Thoracic aorta (tissue), 2 donors: Measurements from ENCODE around the gene NCKAP5. TPM values are rescaled to one million over a fixed set of nuclear protein-coding genes. Genes with fewer than 3 reads are reported as not detected.

Experiments used
- ATAC-seq: fragments of 150-250 bp; one replicate; pipeline ENCODE4 v1.8.0; 2017; ENCODE audit warnings: low read depth; ENCODE audit not compliant: insufficient number of reproducible peaks, low FRiP score
- DNase-seq: peaks from one replicate; pipeline ENCODE4 v3.0.0-alpha.2; 2020; ENCODE audit warnings: low spot score
- H3K27ac ChIP-seq, 2 donors: fragments of 200-600 bp; sonication (generic); 1 replicate in 1 of 2; 2 replicates in 1 of 2; pipeline ENCODE4 v1.5.1; 2016; ENCODE audit warnings: mild to moderate bottlenecking in 2 of 2, moderate library complexity in 2 of 2
- H3K27me3 ChIP-seq: fragments of 200-600 bp; sonication (generic); replicated peaks from 2 replicates; pipeline ENCODE4 v1.6.0; 2016; ENCODE audit warnings: mild to moderate bottlenecking; ENCODE audit not compliant: insufficient read depth
- H3K36me3 ChIP-seq: fragments of 200-600 bp; sonication (generic); one replicate; pipeline ENCODE4 v1.5.1; 2016
- H3K4me1 ChIP-seq, 2 donors: fragments of 200-600 bp; sonication (generic); 1 replicate in 1 of 2; 2 replicates in 1 of 2; pipeline versions ENCODE4 v1.5.1 to v1.6.0; 2016; ENCODE audit warnings: low read depth in 2 of 2, mild to moderate bottlenecking in 1 of 2; ENCODE audit not compliant: control insufficient read depth in 1 of 2
- H3K4me3 ChIP-seq: fragments of 200-600 bp; sonication (generic); 2 replicates; pipeline ENCODE4 v1.5.1; 2016; ENCODE audit warnings: mild to moderate bottlenecking
- H3K9me3 ChIP-seq: fragments of 200-600 bp; sonication (generic); 2 replicates; pipeline ENCODE4 v1.5.1; 2016
- total RNA-seq, 2 donors: library from RNA; depleted of rRNA; stranded (reverse); fragments of >200 nt; gene quantifications; one replicate each; pipeline versions ENCODE4 v1.1.0 to v1.2.3, GENCODE V29; 2016
- TF ChIP-seq, protein P1 (sequence below): fragments of 200-600 bp; sonication (generic); IDR thresholded peaks from one replicate; pipeline ENCODE4 v1.5.1; 2019; ENCODE audit warnings: antibody characterized with exemption

Gene NCKAP5
- total RNA-seq, 2 donors from 2014 or later = 1.2 to 1.9 TPM

DNA sequence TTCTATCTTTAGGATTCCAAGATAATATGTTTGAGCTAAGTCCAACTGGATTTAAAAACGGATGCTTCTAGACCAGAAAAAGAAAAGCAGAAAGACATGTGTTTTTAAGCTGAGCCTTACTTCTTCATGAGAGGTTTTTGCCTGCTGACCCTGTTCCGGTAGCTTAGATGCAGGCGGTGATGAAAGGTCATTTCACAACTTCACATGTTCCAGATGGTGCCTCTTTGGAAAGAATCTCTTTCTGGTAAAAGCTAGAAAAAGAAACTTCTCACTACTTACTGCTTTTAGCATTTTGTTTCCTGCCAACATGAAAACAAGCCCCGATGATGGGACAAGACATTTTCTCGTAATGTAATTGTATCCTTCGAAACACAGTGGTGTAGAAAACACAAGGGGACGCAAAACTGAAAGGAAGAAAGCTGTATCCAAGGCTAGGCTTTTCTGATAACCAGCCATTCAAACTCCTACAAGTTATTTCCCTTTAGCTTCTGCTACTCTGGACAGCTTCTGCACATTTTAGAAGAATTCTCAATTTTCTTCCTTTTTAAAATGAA is 490.9 kb downstream of the NCKAP5 start:
- TF ChIP-seq, protein P1, sequence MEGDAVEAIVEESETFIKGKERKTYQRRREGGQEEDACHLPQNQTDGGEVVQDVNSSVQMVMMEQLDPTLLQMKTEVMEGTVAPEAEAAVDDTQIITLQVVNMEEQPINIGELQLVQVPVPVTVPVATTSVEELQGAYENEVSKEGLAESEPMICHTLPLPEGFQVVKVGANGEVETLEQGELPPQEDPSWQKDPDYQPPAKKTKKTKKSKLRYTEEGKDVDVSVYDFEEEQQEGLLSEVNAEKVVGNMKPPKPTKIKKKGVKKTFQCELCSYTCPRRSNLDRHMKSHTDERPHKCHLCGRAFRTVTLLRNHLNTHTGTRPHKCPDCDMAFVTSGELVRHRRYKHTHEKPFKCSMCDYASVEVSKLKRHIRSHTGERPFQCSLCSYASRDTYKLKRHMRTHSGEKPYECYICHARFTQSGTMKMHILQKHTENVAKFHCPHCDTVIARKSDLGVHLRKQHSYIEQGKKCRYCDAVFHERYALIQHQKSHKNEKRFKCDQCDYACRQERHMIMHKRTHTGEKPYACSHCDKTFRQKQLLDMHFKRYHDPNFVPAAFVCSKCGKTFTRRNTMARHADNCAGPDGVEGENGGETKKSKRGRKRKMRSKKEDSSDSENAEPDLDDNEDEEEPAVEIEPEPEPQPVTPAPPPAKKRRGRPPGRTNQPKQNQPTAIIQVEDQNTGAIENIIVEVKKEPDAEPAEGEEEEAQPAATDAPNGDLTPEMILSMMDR = no peak
- Histone ChIP-seq H3K36me3 (no peaks in the 10 kb centered on the region), H3K27me3 (no peaks in the 10 kb centered on the region), H3K27ac (no peak overlapping the region), H3K4me1 (no peaks in the 10 kb centered on the region), H3K9me3 (peaks cover 3% of the 10 kb centered on the region), H3K4me3 (no peak overlapping the region)
- ATAC-seq = no peak
- DNase-seq = no peak

DNA sequence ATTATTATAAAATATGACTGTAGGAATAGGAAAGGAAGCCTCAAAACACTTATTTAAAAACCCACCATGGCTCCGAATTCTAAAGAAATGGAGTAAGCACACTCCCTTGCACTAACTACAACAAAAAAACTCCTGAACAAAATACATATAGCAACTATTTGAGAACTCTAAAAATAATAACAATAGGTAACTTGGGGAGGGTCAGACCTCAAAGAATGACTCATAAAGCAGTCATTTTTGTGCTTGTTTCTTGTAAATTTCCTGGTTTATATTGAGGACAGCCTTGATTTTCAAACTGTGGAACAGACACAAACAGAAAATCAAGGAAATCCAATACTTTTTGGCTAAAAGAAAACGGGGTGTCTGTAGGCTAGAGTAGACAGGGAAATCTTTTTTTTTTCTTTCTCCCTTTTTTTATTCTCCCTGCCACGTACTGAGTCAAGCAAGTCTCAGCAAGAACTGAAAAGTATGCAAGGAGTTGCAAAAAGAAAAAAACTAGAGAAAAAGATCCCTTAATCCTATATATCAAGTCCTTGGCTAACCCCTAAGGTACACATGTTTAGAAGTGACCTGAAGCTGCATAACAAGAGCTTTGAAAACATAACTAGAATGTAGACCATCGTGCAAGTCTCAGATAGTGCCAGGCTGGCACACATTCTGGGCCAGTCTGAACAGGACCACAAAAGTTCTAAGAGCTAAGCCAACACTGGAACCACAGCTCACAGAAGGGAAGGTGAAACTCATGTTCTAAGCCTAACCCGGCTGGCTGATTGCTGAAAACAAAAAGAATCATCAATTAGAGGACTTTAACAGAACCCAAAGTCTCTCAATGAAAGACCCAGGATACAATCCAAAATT is 495.2 kb downstream of the NCKAP5 start:
- TF ChIP-seq, protein P1 = no peak
- no peak overlapping the region for H3K4me3 ChIP-seq
- H3K4me1 ChIP-seq = no peaks in the 10 kb centered on the region
- no peak overlapping the region for H3K27ac ChIP-seq
- no peaks in the 10 kb centered on the region for H3K36me3 ChIP-seq
- no peaks in the 10 kb centered on the region for H3K27me3 ChIP-seq
- DNase-seq (no peak), ATAC-seq (no peak)
- peaks cover 3% of the 10 kb centered on the region for H3K9me3 ChIP-seq

DNA sequence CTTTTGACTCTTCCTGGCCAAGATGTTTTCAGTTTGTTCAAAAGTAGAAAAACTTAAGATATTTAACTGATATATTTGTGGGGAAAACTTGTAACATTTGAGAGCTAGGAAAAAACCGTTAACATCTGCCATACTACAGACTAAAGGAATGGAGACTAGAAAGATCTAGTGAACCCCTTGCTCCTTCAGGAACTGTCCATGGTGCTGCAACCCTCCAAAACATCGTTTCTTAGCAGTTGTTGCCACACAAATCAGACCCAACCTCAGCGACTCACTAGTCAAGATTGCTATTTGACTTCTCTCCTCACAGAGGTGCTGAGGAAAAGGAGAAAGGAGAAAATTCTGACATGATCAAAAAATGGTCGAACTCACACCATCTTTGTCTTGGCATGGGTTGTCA is 504.5 kb downstream of the NCKAP5 start:
- TF ChIP-seq, protein P1 = no peak
- no peaks in the 10 kb centered on the region for H3K4me1 ChIP-seq
- H3K36me3 ChIP-seq = no peaks in the 10 kb centered on the region
- H3K4me3 ChIP-seq = no peak overlapping the region
- DNase-seq (no peak), ATAC-seq (no peak)
- no peaks in the 10 kb centered on the region for H3K9me3 ChIP-seq
- no peak overlapping the region for H3K27ac ChIP-seq
- H3K27me3 ChIP-seq = no peaks in the 10 kb centered on the region

DNA sequence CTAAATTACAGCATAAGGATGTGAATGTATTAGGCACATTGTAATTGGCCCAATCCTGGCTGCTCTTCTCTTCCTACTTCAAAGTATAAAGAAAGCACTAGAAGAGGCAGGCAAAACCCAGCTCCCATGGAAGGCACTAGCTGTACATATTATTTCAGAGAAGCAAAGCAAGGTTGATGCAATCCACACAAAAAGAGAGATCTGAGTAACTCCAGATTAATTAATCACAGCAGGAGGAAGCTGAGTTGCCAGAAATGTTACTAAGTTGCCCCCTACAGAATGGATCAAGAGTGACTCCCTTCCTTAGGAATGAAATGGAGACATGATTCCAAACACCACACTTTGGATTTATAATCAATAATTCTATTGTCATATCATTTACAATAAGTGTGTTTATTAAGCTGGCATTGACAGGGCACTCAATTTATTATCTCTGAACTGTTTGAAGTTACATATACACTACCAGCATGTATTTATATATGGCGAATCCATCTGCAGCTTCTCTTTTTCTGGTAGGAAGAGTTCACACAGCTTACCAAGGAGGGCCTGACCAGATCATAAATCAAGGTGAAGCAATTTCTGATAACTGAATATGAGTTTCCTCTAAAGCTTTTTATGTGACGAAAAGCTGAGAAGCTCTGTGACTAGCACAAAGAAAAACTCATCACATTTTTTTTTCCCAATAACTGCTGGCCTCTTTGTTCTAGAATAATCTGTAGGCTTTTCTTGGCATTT is 505.2 kb downstream of the NCKAP5 start:
- TF ChIP-seq, protein P1 = no peak
- DNase-seq (no peak), ATAC-seq (no peak)
- Histone ChIP-seq H3K27me3 (no peaks in the 10 kb centered on the region), H3K36me3 (no peaks in the 10 kb centered on the region), H3K4me1 (no peaks in the 10 kb centered on the region), H3K27ac (no peak overlapping the region), H3K9me3 (no peaks in the 10 kb centered on the region), H3K4me3 (no peak overlapping the region)
